ENCODE results near the gene CDH13. TPM values are rescaled to one million over a fixed set of nuclear protein-coding genes. Genes with fewer than 3 reads are reported as not detected.
A peak's percentile ranks its signal among the peaks of the same experiment; 100 is the strongest.

Gene CDH13
- total and polyA plus RNA-seq, 4 donors = 58.9 to 265 (median 158) TPM

GRCh38 chr16:82867485-82867884 is 240.7 kb downstream of the CDH13 start:
- Histone ChIP-seq H3K36me3 (ENCODE audit: control insufficient read depth in 1 of 2, insufficient read depth in 2 of 2, low read length in 1 of 2) (no peaks in the 10 kb centered on the region), H3K4me3 (ENCODE audit: low read length in 2 of 2) (no peak overlapping the region), H3K4me1 (ENCODE audit: control insufficient read depth in 1 of 2, insufficient read depth in 2 of 2, low read length in 2 of 2) (no peaks in the 10 kb centered on the region), H3K27ac (ENCODE audit: low read depth in 1 of 2, low read length in 2 of 2) (no peak overlapping the region), H3K9me3 (ENCODE audit: control insufficient read depth, low read length) (peaks cover 1% of the 10 kb centered on the region), H3K27me3 (ENCODE audit: control insufficient read depth in 1 of 2, insufficient read depth in 2 of 2, low read length in 1 of 2) (no peaks in the 10 kb centered on the region)
- 54 to 63% methylated on average over 1 of the region's 1 CpG for WGBS, 2 donors
- ATAC-seq (ENCODE audit: low FRiP score) (no peak), DNase-seq (no peak)
- intact Hi-C loops (cut with DNase I) = no loop called here

DNA sequence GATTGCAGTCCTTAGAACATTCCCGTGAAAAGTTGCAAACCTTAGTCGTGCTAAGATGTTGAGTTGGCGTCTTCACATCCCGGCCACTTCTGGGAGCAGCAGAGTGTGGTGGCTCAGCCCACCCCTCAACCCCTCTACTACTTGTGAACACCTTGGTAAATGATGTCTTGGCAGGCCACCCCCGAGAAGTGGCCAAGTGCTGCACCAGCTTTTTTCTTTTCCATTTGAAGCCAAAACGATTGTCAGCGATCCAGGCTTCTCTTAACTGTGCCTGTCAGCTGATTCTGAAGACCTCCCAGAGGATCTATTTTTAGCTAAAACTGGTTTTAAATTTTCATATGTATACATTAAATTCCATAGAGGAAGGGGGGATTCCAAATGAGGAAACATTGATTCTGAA is 247.5 kb downstream of the CDH13 start:
- Histone ChIP-seq H3K27ac (ENCODE audit: low read depth in 1 of 2, low read length in 2 of 2) (peak overlapping the region; percentile 43 to 48), H3K4me1 (ENCODE audit: control insufficient read depth in 1 of 2, insufficient read depth in 2 of 2, low read length in 2 of 2) (peaks cover 0 to 10% of the 10 kb centered on the region in 2 donors), H3K27me3 (ENCODE audit: control insufficient read depth in 1 of 2, insufficient read depth in 2 of 2, low read length in 1 of 2) (no peaks in the 10 kb centered on the region), H3K4me3 (ENCODE audit: low read length in 2 of 2) (no peak overlapping the region), H3K36me3 (ENCODE audit: control insufficient read depth in 1 of 2, insufficient read depth in 2 of 2, low read length in 1 of 2) (no peaks in the 10 kb centered on the region), H3K9me3 (ENCODE audit: control insufficient read depth, low read length) (peaks cover 1% of the 10 kb centered on the region)
- intact Hi-C loops (cut with DNase I) = loop anchor here (10.0 kb wide), 2 partner anchors 109 to 239 kb away; no protein-coding TSS in a partner anchor
- DNase-seq = no peak
- no peak for ATAC-seq (ENCODE audit: low FRiP score)
- 1 to 6% methylated on average over 7 of the region's 7 CpGs for WGBS, 2 donors

GRCh38 chr16:82874672-82875071 is 247.9 kb downstream of the CDH13 start:
- ATAC-seq (ENCODE audit: low FRiP score) = no peak

GRCh38 chr16:82876951-82877350 is 250.2 kb downstream of the CDH13 start:
- no peak overlapping the region for H3K27ac ChIP-seq (ENCODE audit: low read depth in 1 of 2, low read length in 2 of 2)
- no peak for ATAC-seq (ENCODE audit: low FRiP score)
- H3K27me3 ChIP-seq (ENCODE audit: control insufficient read depth in 1 of 2, insufficient read depth in 2 of 2, low read length in 1 of 2) = no peaks in the 10 kb centered on the region
- intact Hi-C loops (cut with DNase I) = loop anchor here (10.0 kb wide), 2 partner anchors 112 to 242 kb away; no protein-coding TSS in a partner anchor
- no peaks in the 10 kb centered on the region for H3K9me3 ChIP-seq (ENCODE audit: control insufficient read depth, low read length)
- H3K36me3 ChIP-seq (ENCODE audit: control insufficient read depth in 1 of 2, insufficient read depth in 2 of 2, low read length in 1 of 2) = no peaks in the 10 kb centered on the region
- no peak overlapping the region for H3K4me3 ChIP-seq (ENCODE audit: low read length in 2 of 2)
- peaks cover 0 to 10% of the 10 kb centered on the region in 2 donors for H3K4me1 ChIP-seq (ENCODE audit: control insufficient read depth in 1 of 2, insufficient read depth in 2 of 2, low read length in 2 of 2)
- DNase-seq = no peak

More at GRCh38 chr16:82874672-82875071, 247.9 kb downstream of the CDH13 start:
- Histone ChIP-seq H3K36me3 (ENCODE audit: control insufficient read depth in 1 of 2, insufficient read depth in 2 of 2, low read length in 1 of 2) (no peaks in the 10 kb centered on the region), H3K4me3 (ENCODE audit: low read length in 2 of 2) (no peak overlapping the region), H3K27ac (ENCODE audit: low read depth in 1 of 2, low read length in 2 of 2) (peak overlapping the region in 1 of 2 donors; percentile 43), H3K4me1 (ENCODE audit: control insufficient read depth in 1 of 2, insufficient read depth in 2 of 2, low read length in 2 of 2) (peaks cover 0 to 10% of the 10 kb centered on the region in 2 donors), H3K9me3 (ENCODE audit: control insufficient read depth, low read length) (peaks cover 1% of the 10 kb centered on the region), H3K27me3 (ENCODE audit: control insufficient read depth in 1 of 2, insufficient read depth in 2 of 2, low read length in 1 of 2) (no peaks in the 10 kb centered on the region)
- no peak for DNase-seq
- intact Hi-C loops (cut with DNase I) = loop anchor here (10.0 kb wide), 2 partner anchors 110 to 240 kb away; no protein-coding TSS in a partner anchor
- WGBS, 2 donors = 88 to 95% methylated on average over 1 of the region's 1 CpG

GRCh38 chr16:82878466-82878865 is 251.7 kb downstream of the CDH13 start:
- WGBS, 2 donors = 79 to 86% methylated on average over 5 of the region's 5 CpGs

DNA sequence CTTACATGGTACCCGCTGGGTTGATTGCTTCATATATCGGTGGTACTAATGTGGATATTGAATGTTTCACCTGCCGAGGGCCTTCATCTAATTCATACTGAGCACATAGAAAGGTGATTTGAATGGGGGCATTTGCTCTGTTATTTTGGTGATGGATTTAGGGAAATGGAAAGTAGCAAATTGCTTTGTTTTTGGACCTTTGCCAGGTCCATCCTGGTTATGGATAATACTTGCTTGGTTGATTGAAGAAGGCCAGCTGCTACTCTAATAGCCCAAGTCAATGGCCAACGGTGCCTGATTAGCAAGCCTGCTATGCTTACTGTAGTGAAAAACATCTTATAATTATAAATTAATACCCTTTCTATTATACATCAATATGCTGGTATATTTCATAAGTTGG is 253.6 kb downstream of the CDH13 start:
- intact Hi-C loops (cut with DNase I) = no loop called here
- no peak overlapping the region for H3K27ac ChIP-seq (ENCODE audit: low read depth in 1 of 2, low read length in 2 of 2)
- H3K27me3 ChIP-seq (ENCODE audit: control insufficient read depth in 1 of 2, insufficient read depth in 2 of 2, low read length in 1 of 2) = no peaks in the 10 kb centered on the region
- DNase-seq = no peak
- WGBS, 2 donors = 96 to 98% methylated on average over 4 of the region's 4 CpGs
- no peaks in the 10 kb centered on the region for H3K9me3 ChIP-seq (ENCODE audit: control insufficient read depth, low read length)
- no peak for ATAC-seq (ENCODE audit: low FRiP score)
- no peak overlapping the region for H3K4me3 ChIP-seq (ENCODE audit: low read length in 2 of 2)
- H3K36me3 ChIP-seq (ENCODE audit: control insufficient read depth in 1 of 2, insufficient read depth in 2 of 2, low read length in 1 of 2) = no peaks in the 10 kb centered on the region
- H3K4me1 ChIP-seq (ENCODE audit: control insufficient read depth in 1 of 2, insufficient read depth in 2 of 2, low read length in 2 of 2) = peaks cover 3 to 8% of the 10 kb centered on the region in 2 donors

More at GRCh38 chr16:82878466-82878865, 251.7 kb downstream of the CDH13 start:
- DNase-seq (no peak), ATAC-seq (ENCODE audit: low FRiP score) (no peak)
- intact Hi-C loops (cut with DNase I) = loop anchor here (10.0 kb wide), 2 partner anchors 114 to 244 kb away; no protein-coding TSS in a partner anchor
- H3K27me3 ChIP-seq (ENCODE audit: control insufficient read depth in 1 of 2, insufficient read depth in 2 of 2, low read length in 1 of 2) = no peaks in the 10 kb centered on the region
- H3K4me3 ChIP-seq (ENCODE audit: low read length in 2 of 2) = no peak overlapping the region
- H3K27ac ChIP-seq (ENCODE audit: low read depth in 1 of 2, low read length in 2 of 2) = no peak overlapping the region
- H3K4me1 ChIP-seq (ENCODE audit: control insufficient read depth in 1 of 2, insufficient read depth in 2 of 2, low read length in 2 of 2) = peaks cover 1 to 8% of the 10 kb centered on the region in 2 donors
- no peaks in the 10 kb centered on the region for H3K36me3 ChIP-seq (ENCODE audit: control insufficient read depth in 1 of 2, insufficient read depth in 2 of 2, low read length in 1 of 2)
- H3K9me3 ChIP-seq (ENCODE audit: control insufficient read depth, low read length) = no peaks in the 10 kb centered on the region

- no peak for DNase-seq
- ATAC-seq (ENCODE audit: low FRiP score) = no peak
- no peaks in the 10 kb centered on the region for H3K27me3 ChIP-seq (ENCODE audit: control insufficient read depth in 1 of 2, insufficient read depth in 2 of 2, low read length in 1 of 2)
- intact Hi-C loops (cut with DNase I) = no loop called here
- H3K4me1 ChIP-seq (ENCODE audit: control insufficient read depth in 1 of 2, insufficient read depth in 2 of 2, low read length in 2 of 2) = peaks cover 3 to 8% of the 10 kb centered on the region in 2 donors
- no peaks in the 10 kb centered on the region for H3K9me3 ChIP-seq (ENCODE audit: control insufficient read depth, low read length)
- H3K36me3 ChIP-seq (ENCODE audit: control insufficient read depth in 1 of 2, insufficient read depth in 2 of 2, low read length in 1 of 2) = no peaks in the 10 kb centered on the region
- no peak overlapping the region for H3K4me3 ChIP-seq (ENCODE audit: low read length in 2 of 2)
- H3K27ac ChIP-seq (ENCODE audit: low read depth in 1 of 2, low read length in 2 of 2) = no peak overlapping the region
- 93 to 97% methylated on average over 3 of the region's 3 CpGs for WGBS, 2 donors
Measured at GRCh38 chr16:82881516-82881915, 254.7 kb downstream of the CDH13 start.

DNA sequence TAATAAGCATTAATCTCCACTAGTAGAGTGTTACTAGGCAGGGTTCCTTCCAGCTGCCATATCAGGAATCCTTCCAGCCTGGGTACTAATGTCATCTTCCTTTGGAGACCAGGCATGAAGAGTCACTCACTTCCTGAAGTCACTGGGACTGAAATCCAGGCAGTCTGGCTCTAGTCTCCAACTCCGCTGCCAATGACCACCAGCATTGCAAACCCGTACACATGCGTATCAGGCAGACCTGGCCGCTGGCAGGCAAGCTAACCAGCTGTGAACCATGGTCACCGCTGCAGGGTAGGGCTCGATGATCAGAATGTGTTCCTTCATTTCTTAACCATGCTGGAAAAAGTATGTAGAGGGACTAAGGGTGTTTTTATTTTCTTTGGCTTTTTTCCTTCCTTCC is 255.5 kb downstream of the CDH13 start:
- Histone ChIP-seq H3K4me1 (ENCODE audit: control insufficient read depth in 1 of 2, insufficient read depth in 2 of 2, low read length in 2 of 2) (peaks cover 3 to 8% of the 10 kb centered on the region in 2 donors), H3K9me3 (ENCODE audit: control insufficient read depth, low read length) (no peaks in the 10 kb centered on the region), H3K27me3 (ENCODE audit: control insufficient read depth in 1 of 2, insufficient read depth in 2 of 2, low read length in 1 of 2) (no peaks in the 10 kb centered on the region), H3K36me3 (ENCODE audit: control insufficient read depth in 1 of 2, insufficient read depth in 2 of 2, low read length in 1 of 2) (no peaks in the 10 kb centered on the region), H3K27ac (ENCODE audit: low read depth in 1 of 2, low read length in 2 of 2) (no peak overlapping the region), H3K4me3 (ENCODE audit: low read length in 2 of 2) (no peak overlapping the region)
- DNase-seq (peak in 1 of 2 donors; percentile 70), ATAC-seq (ENCODE audit: low FRiP score) (peak; percentile 56)
- intact Hi-C loops (cut with DNase I) = no loop called here
- 30 to 37% methylated on average over 6 of the region's 6 CpGs for WGBS, 2 donors

GRCh38 chr16:82882982-82883835 is 256.4 kb downstream of the CDH13 start:
- 77 to 81% methylated on average over 5 of the region's 5 CpGs for whole genome bisulfite sequencing, 2 donors
- Histone ChIP-seq H3K4me3 (ENCODE audit: low read length in 2 of 2) (no peak overlapping the region), H3K27ac (ENCODE audit: low read depth in 1 of 2, low read length in 2 of 2) (no peak overlapping the region), H3K36me3 (ENCODE audit: control insufficient read depth in 1 of 2, insufficient read depth in 2 of 2, low read length in 1 of 2) (no peaks in the 10 kb centered on the region), H3K27me3 (ENCODE audit: control insufficient read depth in 1 of 2, insufficient read depth in 2 of 2, low read length in 1 of 2) (no peaks in the 10 kb centered on the region), H3K9me3 (ENCODE audit: control insufficient read depth, low read length) (no peaks in the 10 kb centered on the region), H3K4me1 (ENCODE audit: control insufficient read depth in 1 of 2, insufficient read depth in 2 of 2, low read length in 2 of 2) (peaks cover 3 to 8% of the 10 kb centered on the region in 2 donors)
- ATAC-seq (ENCODE audit: low FRiP score) = no peak
- DNase-seq = no peak
- intact Hi-C loops (cut with DNase I) = no loop called here
